Measurements from ENCODE around the gene ZNF69. TPM values are rescaled to one million over a fixed set of nuclear protein-coding genes. Genes with fewer than 3 reads are reported as not detected.

Gene ZNF69
- total and polyA plus RNA-seq, 2 of the 13 experiments (the other 11 are each of a cell fraction or from before 2014, with no cell fraction given), result 9.6 to 21.0 TPM

GRCh38 chr19:11848594-11849469 is 38.8 kb upstream of the ZNF69 start, which contains the start of gene ZNF439 (continued):
- no peak for TF ChIP-seq ETV6 (CRISPR knock-in tag; conservative IDR thresholded peaks at IDR 0.05)
- peak; percentile 64; the same call in 1 of the 2 replicates for TF ChIP-seq ZBTB20 (CRISPR knock-in tag; IDR thresholded peaks at IDR 0.05; ENCODE audit: borderline replicate concordance, low read depth)
- TF ChIP-seq ZFP82 (CRISPR knock-in tag; IDR thresholded peaks at IDR 0.05; ENCODE audit: borderline replicate concordance), result 0 out of 2 replicates have a peak, but pooled peaks have one; percentile 25
- no peak for TF ChIP-seq ZNF644 (CRISPR knock-in tag; IDR thresholded peaks at IDR 0.05; ENCODE audit: low read depth)
- TF ChIP-seq ETV5 (CRISPR knock-in tag; IDR thresholded peaks at IDR 0.05; ENCODE audit: borderline replicate concordance), result peak; percentile 33; the same call in 1 of the 2 replicates
- TF ChIP-seq ZBTB40 (IDR thresholded peaks at IDR 0.05), result no peak
- TF ChIP-seq ZBTB40 (CRISPR knock-in tag; IDR thresholded peaks at IDR 0.05), result no peak
- no peak for TF ChIP-seq ATRX (CRISPR knock-in tag; IDR thresholded peaks at IDR 0.05; ENCODE audit: borderline replicate concordance)
- peak; percentile 42; the same call in 1 of the 2 replicates for TF ChIP-seq KDM3A (CRISPR knock-in tag; IDR thresholded peaks at IDR 0.05; ENCODE audit: low read depth)
- no peak for TF ChIP-seq MLLT10 (CRISPR knock-in tag; IDR thresholded peaks at IDR 0.05)
- peak; percentile 60; the same call in 1 of the 2 replicates for TF ChIP-seq ZNF782 (CRISPR knock-in tag; IDR thresholded peaks at IDR 0.05; ENCODE audit: borderline replicate concordance)
- TF ChIP-seq MED1 (CRISPR knock-in tag; IDR thresholded peaks at IDR 0.05), result peak; percentile 44; the same call in 1 of the 2 replicates
- TF ChIP-seq, protein P1, sequence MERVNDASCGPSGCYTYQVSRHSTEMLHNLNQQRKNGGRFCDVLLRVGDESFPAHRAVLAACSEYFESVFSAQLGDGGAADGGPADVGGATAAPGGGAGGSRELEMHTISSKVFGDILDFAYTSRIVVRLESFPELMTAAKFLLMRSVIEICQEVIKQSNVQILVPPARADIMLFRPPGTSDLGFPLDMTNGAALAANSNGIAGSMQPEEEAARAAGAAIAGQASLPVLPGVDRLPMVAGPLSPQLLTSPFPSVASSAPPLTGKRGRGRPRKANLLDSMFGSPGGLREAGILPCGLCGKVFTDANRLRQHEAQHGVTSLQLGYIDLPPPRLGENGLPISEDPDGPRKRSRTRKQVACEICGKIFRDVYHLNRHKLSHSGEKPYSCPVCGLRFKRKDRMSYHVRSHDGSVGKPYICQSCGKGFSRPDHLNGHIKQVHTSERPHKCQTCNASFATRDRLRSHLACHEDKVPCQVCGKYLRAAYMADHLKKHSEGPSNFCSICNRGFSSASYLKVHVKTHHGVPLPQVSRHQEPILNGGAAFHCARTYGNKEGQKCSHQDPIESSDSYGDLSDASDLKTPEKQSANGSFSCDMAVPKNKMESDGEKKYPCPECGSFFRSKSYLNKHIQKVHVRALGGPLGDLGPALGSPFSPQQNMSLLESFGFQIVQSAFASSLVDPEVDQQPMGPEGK (CRISPR knock-in tag; IDR thresholded peaks at IDR 0.05), result peak; percentile 39; the same call in 1 of the 2 replicates
- TF ChIP-seq, protein P2, sequence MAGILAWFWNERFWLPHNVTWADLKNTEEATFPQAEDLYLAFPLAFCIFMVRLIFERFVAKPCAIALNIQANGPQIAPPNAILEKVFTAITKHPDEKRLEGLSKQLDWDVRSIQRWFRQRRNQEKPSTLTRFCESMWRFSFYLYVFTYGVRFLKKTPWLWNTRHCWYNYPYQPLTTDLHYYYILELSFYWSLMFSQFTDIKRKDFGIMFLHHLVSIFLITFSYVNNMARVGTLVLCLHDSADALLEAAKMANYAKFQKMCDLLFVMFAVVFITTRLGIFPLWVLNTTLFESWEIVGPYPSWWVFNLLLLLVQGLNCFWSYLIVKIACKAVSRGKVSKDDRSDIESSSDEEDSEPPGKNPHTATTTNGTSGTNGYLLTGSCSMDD (CRISPR knock-in tag; IDR thresholded peaks at IDR 0.05), result no peak
- TF ChIP-seq KDM2A (CRISPR knock-in tag; IDR thresholded peaks at IDR 0.05; ENCODE audit: borderline replicate concordance, low read depth), result peak; percentile 65; the same call in 1 of the 2 replicates
- TF ChIP-seq, protein P3, sequence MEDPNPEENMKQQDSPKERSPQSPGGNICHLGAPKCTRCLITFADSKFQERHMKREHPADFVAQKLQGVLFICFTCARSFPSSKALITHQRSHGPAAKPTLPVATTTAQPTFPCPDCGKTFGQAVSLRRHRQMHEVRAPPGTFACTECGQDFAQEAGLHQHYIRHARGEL (CRISPR knock-in tag; IDR thresholded peaks at IDR 0.05), result no peak
